ENCODE results near the gene BANP.
"Not testable (repeated sequence)": the region's sequence is repeated elsewhere in the genome, so short reads cannot be mapped to it uniquely, and the experiment has no call there.

Gene BANP

GRCh38 chr16:87982581-87983041 lies 31.4 kb downstream of the BANP start:
- TF ChIP-seq, protein P1, sequence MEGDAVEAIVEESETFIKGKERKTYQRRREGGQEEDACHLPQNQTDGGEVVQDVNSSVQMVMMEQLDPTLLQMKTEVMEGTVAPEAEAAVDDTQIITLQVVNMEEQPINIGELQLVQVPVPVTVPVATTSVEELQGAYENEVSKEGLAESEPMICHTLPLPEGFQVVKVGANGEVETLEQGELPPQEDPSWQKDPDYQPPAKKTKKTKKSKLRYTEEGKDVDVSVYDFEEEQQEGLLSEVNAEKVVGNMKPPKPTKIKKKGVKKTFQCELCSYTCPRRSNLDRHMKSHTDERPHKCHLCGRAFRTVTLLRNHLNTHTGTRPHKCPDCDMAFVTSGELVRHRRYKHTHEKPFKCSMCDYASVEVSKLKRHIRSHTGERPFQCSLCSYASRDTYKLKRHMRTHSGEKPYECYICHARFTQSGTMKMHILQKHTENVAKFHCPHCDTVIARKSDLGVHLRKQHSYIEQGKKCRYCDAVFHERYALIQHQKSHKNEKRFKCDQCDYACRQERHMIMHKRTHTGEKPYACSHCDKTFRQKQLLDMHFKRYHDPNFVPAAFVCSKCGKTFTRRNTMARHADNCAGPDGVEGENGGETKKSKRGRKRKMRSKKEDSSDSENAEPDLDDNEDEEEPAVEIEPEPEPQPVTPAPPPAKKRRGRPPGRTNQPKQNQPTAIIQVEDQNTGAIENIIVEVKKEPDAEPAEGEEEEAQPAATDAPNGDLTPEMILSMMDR (IDR thresholded peaks at IDR 0.05; ENCODE audit: low read depth, low read length), result no peak
- H3K4me3 ChIP-seq (ENCODE audit: low read depth, low read length), result no peak overlapping the region
- DNase-seq (ENCODE audit: low read depth, low spot score), result no peak
- in situ Hi-C loops (cut with HindIII; ENCODE audit: low sequenced_read_pairs), result no loop called here

GRCh38 chr16:87983072-87983736 lies 32.0 kb downstream of the BANP start:
- TF ChIP-seq, protein P1 (IDR thresholded peaks at IDR 0.05; ENCODE audit: low read depth, low read length), result peak; percentile 55
- in situ Hi-C loops (cut with HindIII; ENCODE audit: low sequenced_read_pairs); H3K4me3 ChIP-seq (ENCODE audit: low read depth, low read length); DNase-seq (ENCODE audit: low read depth, low spot score): not testable (repeated sequence)

- H3K4me3 ChIP-seq (ENCODE audit: low read depth, low read length); DNase-seq (ENCODE audit: low read depth, low spot score); in situ Hi-C loops (cut with HindIII; ENCODE audit: low sequenced_read_pairs): not testable (repeated sequence)
Observed at GRCh38 chr16:87983737-87984097, 32.5 kb downstream of the BANP start.

DNA sequence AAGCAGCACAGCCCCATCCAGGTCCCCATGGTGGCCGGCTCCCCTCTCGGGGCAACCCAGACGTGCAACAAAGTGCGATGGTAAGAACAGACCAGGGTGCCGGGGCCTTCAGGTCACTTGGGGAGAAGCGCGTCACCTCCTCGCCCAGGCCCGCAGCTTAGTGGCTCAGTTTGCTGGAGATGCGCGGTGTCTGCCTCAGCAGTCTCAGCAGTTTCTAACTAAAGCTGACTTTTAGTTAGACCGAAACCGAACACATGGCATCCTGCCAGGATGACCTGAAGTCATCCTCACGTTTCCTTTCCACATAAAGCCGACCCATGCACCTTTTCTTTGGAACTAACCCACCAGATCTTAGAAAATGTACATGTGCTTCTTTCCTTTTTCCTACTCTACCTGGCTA lies 32.9 kb downstream of the BANP start:
- DNase-seq (ENCODE audit: low read depth, low spot score); in situ Hi-C loops (cut with HindIII; ENCODE audit: low sequenced_read_pairs): not testable (repeated sequence)

GRCh38 chr16:87984632-87985267 lies 33.5 kb downstream of the BANP start:
- in situ Hi-C loops (cut with HindIII; ENCODE audit: low sequenced_read_pairs), result no loop called here
- DNase-seq (ENCODE audit: low read depth, low spot score), result no peak
- H3K4me3 ChIP-seq (ENCODE audit: low read depth, low read length), result no peak overlapping the region
- TF ChIP-seq, protein P1 (IDR thresholded peaks at IDR 0.05; ENCODE audit: low read depth, low read length), result no peak

More for the DNA sequence above, 32.9 kb downstream of the BANP start:
- not testable (repeated sequence) for H3K4me3 ChIP-seq (ENCODE audit: low read depth, low read length)

DNA sequence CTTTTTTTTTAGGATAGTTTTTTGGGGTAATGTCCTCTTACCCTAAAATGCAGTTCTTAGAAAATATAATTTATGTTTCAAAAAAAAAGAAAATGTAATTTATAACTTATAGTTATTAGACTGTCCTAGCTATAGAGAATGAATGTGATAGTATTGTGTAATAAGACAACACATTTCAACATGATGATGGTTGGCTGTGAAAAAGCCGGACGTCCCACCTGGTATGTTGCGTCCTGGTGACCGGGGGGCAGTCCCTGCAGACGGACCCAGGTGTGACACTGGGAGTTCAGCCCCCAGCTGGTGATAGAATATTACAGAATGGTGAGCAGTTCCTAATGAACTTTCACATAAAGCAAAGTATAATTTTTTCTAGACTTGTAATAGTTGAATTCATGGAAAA lies 34.3 kb downstream of the BANP start:
- H3K4me3 ChIP-seq (ENCODE audit: low read depth, low read length); DNase-seq (ENCODE audit: low read depth, low spot score); in situ Hi-C loops (cut with HindIII; ENCODE audit: low sequenced_read_pairs): not testable (repeated sequence)

DNA sequence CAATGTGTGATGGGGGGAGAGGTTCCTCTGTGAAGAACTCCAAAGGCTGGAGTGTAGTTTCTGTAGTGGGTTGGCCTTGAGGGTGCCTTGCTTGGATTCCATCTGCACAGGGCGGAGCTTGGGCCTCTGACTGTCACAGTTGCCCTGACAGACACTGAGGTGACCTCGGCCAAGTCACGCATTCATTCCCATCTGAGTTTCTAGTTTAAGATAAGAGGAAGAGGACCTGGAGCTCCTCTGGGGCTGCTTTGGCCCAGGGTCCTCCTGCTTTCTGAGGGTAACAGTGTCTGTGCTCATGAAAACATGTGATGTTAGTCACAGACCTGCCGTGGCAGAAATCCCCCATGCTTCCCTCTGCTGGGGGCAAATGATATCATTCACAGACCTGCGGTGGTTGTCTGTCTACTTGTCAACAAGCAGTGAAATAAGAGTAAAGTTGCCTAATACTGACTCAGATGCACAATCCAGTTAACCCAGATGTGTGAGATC lies 35.2 kb downstream of the BANP start:
- H3K4me3 ChIP-seq (ENCODE audit: low read depth, low read length); in situ Hi-C loops (cut with HindIII; ENCODE audit: low sequenced_read_pairs): not testable (repeated sequence)
- peak; percentile 71 for DNase-seq (ENCODE audit: low read depth, low spot score)

- H3K4me3 ChIP-seq (ENCODE audit: low read depth, low read length); in situ Hi-C loops (cut with HindIII; ENCODE audit: low sequenced_read_pairs); DNase-seq (ENCODE audit: low read depth, low spot score): not testable (repeated sequence)
Observed at GRCh38 chr16:87988596-87988995, 37.4 kb downstream of the BANP start.

DNA sequence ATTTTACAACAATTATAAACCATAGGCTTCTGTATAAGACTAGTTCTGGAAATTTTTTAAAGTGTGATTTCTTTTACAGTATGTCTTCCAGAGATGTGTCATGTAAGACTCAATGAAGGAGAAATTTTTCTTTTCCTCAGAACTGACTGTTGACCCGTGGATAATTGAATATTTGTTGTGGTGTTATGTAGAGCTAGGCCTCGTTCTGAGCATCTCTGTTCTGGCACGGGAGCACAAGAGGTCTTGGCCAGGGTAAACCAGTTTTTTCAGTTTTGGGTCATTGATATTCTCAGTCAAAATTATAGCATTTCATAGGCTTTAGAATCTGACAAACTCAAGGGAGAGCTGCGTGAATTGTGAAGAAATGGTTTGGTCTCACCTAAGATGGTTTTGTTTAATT lies 39.0 kb downstream of the BANP start:
- DNase-seq (ENCODE audit: low read depth, low spot score); H3K4me3 ChIP-seq (ENCODE audit: low read depth, low read length); in situ Hi-C loops (cut with HindIII; ENCODE audit: low sequenced_read_pairs): not testable (repeated sequence)

GRCh38 chr16:87992142-87992541 lies 40.9 kb downstream of the BANP start:
- DNase-seq (ENCODE audit: low read depth, low spot score); H3K4me3 ChIP-seq (ENCODE audit: low read depth, low read length); in situ Hi-C loops (cut with HindIII; ENCODE audit: low sequenced_read_pairs): not testable (repeated sequence)
